Cardiac fibroblast (primary cell): ENCODE results near the gene NKD1.

Experiments
- DNase-seq, 2 donors: peaks; one replicate each; pipeline versions ENCODE4 v3.0.0 to v3.0.0-alpha.2; 2010; ENCODE audit warnings: low read depth in 2 of 2
- H3K4me3 ChIP-seq, 2 donors: replicated peaks in 1 of 2; 1 replicate in 1 of 2; 2 replicates in 1 of 2; pipeline ENCODE4 v1.5.1; 2011; ENCODE audit warnings: low read depth in 2 of 2, low read length in 2 of 2, mild to moderate bottlenecking in 2 of 2, moderate library complexity in 1 of 2
- TF ChIP-seq, protein P1 (sequence below): IDR thresholded peaks from one replicate; pipeline ENCODE4 v1.5.1; 2011; ENCODE audit warnings: low read depth, mild to moderate bottlenecking, low read length, inconsistent platforms

The NKD1 gene

DNA sequence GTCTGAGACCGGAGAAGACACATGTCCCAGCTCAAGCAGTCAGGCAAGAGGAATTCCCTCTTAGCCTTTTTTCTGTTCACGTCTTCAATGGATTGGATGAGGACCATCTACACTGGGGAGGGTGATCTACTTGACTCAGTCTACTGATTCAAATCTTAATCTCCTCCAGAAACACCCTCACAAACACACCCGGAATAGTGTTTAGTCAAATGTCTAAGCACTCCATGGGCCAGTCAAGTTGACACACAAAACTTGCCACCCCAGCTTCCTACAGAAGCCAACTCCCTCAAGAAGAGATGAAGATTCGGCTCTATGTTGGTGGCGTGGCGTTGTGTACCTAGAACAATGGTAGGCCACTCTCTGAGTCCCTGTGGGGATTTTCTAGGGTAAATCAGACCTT is 22.5 kb upstream of the NKD1 start:
- DNase-seq: no peak
- H3K4me3 ChIP-seq: no peak overlapping the region
- TF ChIP-seq, protein P1, sequence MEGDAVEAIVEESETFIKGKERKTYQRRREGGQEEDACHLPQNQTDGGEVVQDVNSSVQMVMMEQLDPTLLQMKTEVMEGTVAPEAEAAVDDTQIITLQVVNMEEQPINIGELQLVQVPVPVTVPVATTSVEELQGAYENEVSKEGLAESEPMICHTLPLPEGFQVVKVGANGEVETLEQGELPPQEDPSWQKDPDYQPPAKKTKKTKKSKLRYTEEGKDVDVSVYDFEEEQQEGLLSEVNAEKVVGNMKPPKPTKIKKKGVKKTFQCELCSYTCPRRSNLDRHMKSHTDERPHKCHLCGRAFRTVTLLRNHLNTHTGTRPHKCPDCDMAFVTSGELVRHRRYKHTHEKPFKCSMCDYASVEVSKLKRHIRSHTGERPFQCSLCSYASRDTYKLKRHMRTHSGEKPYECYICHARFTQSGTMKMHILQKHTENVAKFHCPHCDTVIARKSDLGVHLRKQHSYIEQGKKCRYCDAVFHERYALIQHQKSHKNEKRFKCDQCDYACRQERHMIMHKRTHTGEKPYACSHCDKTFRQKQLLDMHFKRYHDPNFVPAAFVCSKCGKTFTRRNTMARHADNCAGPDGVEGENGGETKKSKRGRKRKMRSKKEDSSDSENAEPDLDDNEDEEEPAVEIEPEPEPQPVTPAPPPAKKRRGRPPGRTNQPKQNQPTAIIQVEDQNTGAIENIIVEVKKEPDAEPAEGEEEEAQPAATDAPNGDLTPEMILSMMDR: no peak

DNA sequence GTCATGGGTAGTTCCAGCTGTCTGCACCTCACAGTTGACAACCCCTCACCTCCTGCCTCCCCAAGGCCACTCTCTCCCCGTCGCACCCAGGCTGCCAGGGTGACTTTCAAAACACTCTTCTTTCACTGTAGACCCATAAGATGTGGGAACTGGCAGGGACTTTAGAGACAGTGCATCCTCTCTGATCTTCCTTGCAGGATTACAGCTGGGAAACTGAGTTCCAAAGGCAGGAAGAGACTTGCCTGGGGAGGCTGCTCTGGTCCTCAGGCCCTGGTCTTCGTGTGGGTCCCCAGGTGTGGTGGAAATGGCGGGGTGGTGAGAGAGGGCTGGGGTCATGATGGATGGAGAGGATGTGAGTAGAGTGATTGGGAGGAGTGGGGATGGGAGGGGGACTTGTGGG is 21.9 kb upstream of the NKD1 start:
- DNase-seq: no peak
- TF ChIP-seq, protein P1: no peak
- H3K4me3 ChIP-seq: no peak overlapping the region

DNA sequence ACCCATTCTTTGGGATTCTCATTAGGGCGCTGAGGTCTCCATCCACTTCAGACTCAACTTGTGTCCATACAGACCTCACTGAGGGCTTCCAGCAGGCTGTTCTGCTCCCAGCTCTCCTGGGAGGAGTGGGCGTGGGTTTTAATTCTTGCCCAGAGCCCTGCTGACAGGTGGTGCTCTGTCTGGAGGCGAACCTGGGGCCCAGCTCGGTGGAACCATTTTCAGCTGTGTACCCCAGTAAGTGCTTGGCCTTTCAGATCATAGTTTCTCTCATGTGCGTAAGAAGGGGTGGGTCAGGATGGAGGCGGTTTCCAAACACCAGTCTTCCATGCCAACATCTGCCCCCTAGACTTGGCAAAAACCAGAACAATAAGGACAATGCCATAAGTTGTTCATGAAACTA is 21.4 kb upstream of the NKD1 start:
- TF ChIP-seq, protein P1: no peak
- no peak for DNase-seq
- H3K4me3 ChIP-seq: no peak overlapping the region

DNA sequence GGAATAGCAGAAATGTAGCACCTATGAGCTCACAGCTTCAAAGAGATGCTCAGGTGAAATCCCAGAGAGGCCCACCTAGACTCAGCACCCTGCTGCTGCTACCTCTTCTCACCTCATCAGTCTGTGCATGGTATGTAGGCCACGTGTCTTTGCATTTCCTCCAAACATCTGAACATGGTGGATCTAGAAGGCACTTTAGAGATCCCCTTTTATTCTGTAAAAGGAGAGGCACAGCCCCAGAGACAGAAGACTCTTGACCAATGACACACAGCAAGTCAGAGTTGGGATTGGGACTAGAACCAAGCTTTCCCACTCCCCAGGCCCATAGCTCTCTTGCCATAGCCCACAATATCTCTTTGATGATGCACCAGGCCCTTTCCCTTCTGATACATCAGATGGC is 19.4 kb upstream of the NKD1 start:
- TF ChIP-seq, protein P1: no peak
- no peak overlapping the region for H3K4me3 ChIP-seq
- no peak for DNase-seq

DNA sequence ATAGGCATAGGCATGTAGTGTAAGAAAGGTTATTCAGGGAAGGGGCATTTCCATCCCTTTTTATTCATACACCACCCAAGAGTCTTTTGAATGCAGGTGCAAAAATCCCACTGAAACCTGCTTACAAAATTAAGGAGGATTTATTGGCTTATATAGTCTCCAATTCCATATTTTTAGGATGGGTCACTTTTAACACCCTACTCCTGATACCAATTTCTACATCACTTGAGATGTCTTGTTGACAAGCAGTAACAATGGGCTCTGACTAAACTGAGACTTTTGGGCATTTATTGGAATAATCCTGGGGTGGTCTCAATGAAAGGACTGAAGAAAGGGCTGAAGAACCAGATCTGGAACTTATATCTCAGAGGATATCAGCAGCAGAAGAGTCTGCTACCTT is 18.9 kb upstream of the NKD1 start:
- no peak for DNase-seq
- H3K4me3 ChIP-seq: no peak overlapping the region

DNA sequence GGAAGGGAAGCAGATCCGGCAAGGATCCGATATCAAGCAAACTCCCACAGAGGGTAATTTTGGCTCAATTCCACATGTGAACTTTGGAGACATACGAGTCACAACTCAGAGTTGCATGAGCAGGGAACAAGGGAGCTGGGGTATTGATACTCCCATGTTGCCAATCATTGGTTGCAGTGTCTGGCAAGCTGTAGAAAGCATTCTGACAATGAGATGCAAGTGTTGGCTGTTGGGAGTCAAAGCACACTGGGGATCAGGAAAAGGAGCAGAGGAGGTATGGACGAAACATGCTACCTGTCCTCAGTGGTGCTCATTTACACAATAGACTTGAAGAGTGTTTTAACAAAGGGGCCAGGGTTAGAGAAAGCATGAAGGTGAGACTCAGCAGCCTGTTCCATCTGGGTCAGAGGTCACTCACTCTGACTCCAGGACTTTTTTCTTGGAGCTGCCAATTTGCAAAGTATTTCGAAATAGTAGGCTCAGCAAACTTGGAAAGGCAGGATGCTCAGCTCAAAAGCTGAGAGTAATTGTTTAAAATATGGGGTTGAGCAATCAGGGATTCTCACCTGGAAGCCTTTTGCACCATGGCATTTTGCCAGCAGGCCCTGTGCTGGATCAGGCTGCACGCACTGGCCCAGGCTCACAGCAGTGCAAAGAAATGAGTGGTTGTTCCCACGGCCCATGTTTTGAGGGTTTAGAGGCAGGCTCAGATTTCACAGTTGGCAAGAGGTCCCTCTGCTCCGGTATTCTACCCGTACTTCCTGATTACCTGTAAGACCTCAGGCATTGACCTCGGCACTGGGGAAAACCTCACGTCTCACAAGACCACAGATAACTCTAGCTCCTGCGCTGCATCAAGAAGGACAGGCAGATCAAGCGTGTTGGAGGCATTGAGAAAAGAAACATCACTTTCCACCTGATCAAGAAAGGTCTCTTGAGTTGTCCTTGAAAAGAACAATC is 17.6 kb upstream of the NKD1 start:
- DNase-seq: no peak
- TF ChIP-seq, protein P1: no peak
- H3K4me3 ChIP-seq: no peak overlapping the region

More for the DNA sequence above, 18.9 kb upstream of the NKD1 start:
- TF ChIP-seq, protein P1: no peak

DNA sequence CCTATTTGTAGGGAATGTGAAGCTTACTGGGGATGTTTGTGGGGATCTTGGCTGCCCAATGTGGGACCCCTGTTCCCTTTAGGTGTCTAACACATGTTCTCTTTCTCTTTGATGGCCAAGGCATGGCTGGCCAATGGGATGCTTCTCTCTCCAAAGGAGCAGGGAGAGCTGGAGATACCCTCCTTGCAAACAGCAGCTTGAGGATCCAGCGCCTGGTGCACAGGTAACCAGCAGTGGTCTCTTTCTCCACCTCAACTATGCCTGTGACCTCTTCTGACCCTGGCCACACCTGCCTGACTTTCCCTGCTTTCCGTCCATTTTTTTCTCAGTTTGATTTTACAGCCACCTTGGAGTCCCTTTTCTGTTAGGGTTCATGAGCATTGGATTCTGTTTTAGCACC is 16.8 kb upstream of the NKD1 start:
- H3K4me3 ChIP-seq: no peak overlapping the region
- DNase-seq: no peak
- TF ChIP-seq, protein P1: no peak
